Skeletal muscle satellite cell (primary cell): ENCODE results near the gene CDK11B.

Source experiments
- H3K27me3 ChIP-seq: 2 replicates; pipeline ENCODE4 v1.7.0; 2013; ENCODE audit warnings: low read length; ENCODE audit not compliant: control insufficient read depth, insufficient read depth
- H3K36me3 ChIP-seq: 2 replicates; pipeline ENCODE4 v1.7.0; 2013; ENCODE audit warnings: mild to moderate bottlenecking, control low read depth, low read length; ENCODE audit not compliant: insufficient read depth
- H3K4me1 ChIP-seq: 2 replicates; pipeline ENCODE4 v1.7.0; 2013; ENCODE audit warnings: low read length; ENCODE audit not compliant: control insufficient read depth, insufficient read depth
- H3K4me2 ChIP-seq: 2 replicates; pipeline ENCODE4 v1.7.0; 2013; ENCODE audit warnings: mild to moderate bottlenecking, low read length
- H3K4me3 ChIP-seq: 2 replicates; pipeline ENCODE4 v1.7.0; 2013; ENCODE audit warnings: low read length
- H3K9ac ChIP-seq: 2 replicates; pipeline ENCODE4 v1.7.0; 2013; ENCODE audit warnings: mild to moderate bottlenecking, low read depth, low read length, moderate library complexity
- H3K9me3 ChIP-seq: replicated peaks from 2 replicates; pipeline ENCODE4 v1.7.0; 2013; ENCODE audit warnings: mild to moderate bottlenecking, control low read depth, low read length

CDK11B gene

GRCh38 chr1:1627829-1628753, 30.7 kb downstream of the CDK11B start:
- Histone ChIP-seq H3K9me3 (no peaks in the 10 kb centered on the region), H3K4me1 (no peaks in the 10 kb centered on the region), H3K4me3 (no peak overlapping the region), H3K36me3 (no peaks in the 10 kb centered on the region), H3K27me3 (peaks cover 3% of the 10 kb centered on the region), H3K4me2 (no peak overlapping the region), H3K9ac (no peak overlapping the region)

- no peaks in the 10 kb centered on the region for H3K36me3 ChIP-seq
- no peaks in the 10 kb centered on the region for H3K9me3 ChIP-seq
- H3K4me3 ChIP-seq: no peak overlapping the region
- no peak overlapping the region for H3K9ac ChIP-seq
- H3K27me3 ChIP-seq: peaks cover 3% of the 10 kb centered on the region
- H3K4me2 ChIP-seq: no peak overlapping the region
- peaks cover 2% of the 10 kb centered on the region for H3K4me1 ChIP-seq
These were observed 31.5 kb downstream of the CDK11B start for GRCh38 chr1:1627261-1627828.

GRCh38 chr1:1626207-1627141, 32.3 kb downstream of the CDK11B start:
- H3K4me1 ChIP-seq: peaks cover 5% of the 10 kb centered on the region
- H3K36me3 ChIP-seq: no peaks in the 10 kb centered on the region
- H3K9me3 ChIP-seq: no peaks in the 10 kb centered on the region
- no peak overlapping the region for H3K4me2 ChIP-seq
- H3K27me3 ChIP-seq: no peaks in the 10 kb centered on the region
- no peak overlapping the region for H3K4me3 ChIP-seq
- H3K9ac ChIP-seq: no peak overlapping the region

- H3K9me3 ChIP-seq: no peaks in the 10 kb centered on the region
- peaks cover 5% of the 10 kb centered on the region for H3K4me1 ChIP-seq
- no peaks in the 10 kb centered on the region for H3K36me3 ChIP-seq
- H3K27me3 ChIP-seq: no peaks in the 10 kb centered on the region
- H3K4me3 ChIP-seq: no peak overlapping the region
- no peak overlapping the region for H3K9ac ChIP-seq
- H3K4me2 ChIP-seq: no peak overlapping the region
These were observed 33.0 kb downstream of the CDK11B start for GRCh38 chr1:1625824-1626206.

- Histone ChIP-seq H3K4me1 (peaks cover 5% of the 10 kb centered on the region), H3K9me3 (no peaks in the 10 kb centered on the region), H3K4me3 (no peak overlapping the region)
These were observed 33.4 kb downstream of the CDK11B start for GRCh38 chr1:1625404-1625775.

GRCh38 chr1:1624443-1625403, 34.1 kb downstream of the CDK11B start:
- no peak overlapping the region for H3K4me3 ChIP-seq
- no peaks in the 10 kb centered on the region for H3K9me3 ChIP-seq
- H3K4me2 ChIP-seq: no peak overlapping the region
- no peaks in the 10 kb centered on the region for H3K27me3 ChIP-seq
- peaks cover 5% of the 10 kb centered on the region for H3K4me1 ChIP-seq
- no peak overlapping the region for H3K9ac ChIP-seq
- no peaks in the 10 kb centered on the region for H3K36me3 ChIP-seq

More at GRCh38 chr1:1625404-1625775, 33.4 kb downstream of the CDK11B start:
- no peak overlapping the region for H3K9ac ChIP-seq
- H3K4me2 ChIP-seq: no peak overlapping the region
- H3K36me3 ChIP-seq: no peaks in the 10 kb centered on the region
- H3K27me3 ChIP-seq: no peaks in the 10 kb centered on the region

GRCh38 chr1:1623631-1624442, 35.0 kb downstream of the CDK11B start:
- Histone ChIP-seq H3K27me3 (no peaks in the 10 kb centered on the region), H3K4me3 (no peak overlapping the region), H3K36me3 (no peaks in the 10 kb centered on the region), H3K4me1 (peaks cover 5% of the 10 kb centered on the region), H3K4me2 (no peak overlapping the region), H3K9me3 (no peaks in the 10 kb centered on the region), H3K9ac (no peak overlapping the region)

- H3K27me3 ChIP-seq: no peaks in the 10 kb centered on the region
- H3K4me2 ChIP-seq: no peak overlapping the region
- H3K4me1 ChIP-seq: peaks cover 5% of the 10 kb centered on the region
- no peak overlapping the region for H3K9ac ChIP-seq
- peaks cover 4% of the 10 kb centered on the region for H3K36me3 ChIP-seq
- H3K4me3 ChIP-seq: no peak overlapping the region
- no peaks in the 10 kb centered on the region for H3K9me3 ChIP-seq
These were observed 35.6 kb downstream of the CDK11B start for GRCh38 chr1:1623181-1623630.

GRCh38 chr1:1622788-1623094, 36.1 kb downstream of the CDK11B start:
- Histone ChIP-seq H3K9me3 (no peaks in the 10 kb centered on the region), H3K9ac (no peak overlapping the region), H3K4me3 (no peak overlapping the region), H3K36me3 (peaks cover 6% of the 10 kb centered on the region), H3K4me2 (no peak overlapping the region), H3K4me1 (peaks cover 5% of the 10 kb centered on the region), H3K27me3 (no peaks in the 10 kb centered on the region)
